ENCODE data around the gene MAPK4. TPM values are rescaled to one million over a fixed set of nuclear protein-coding genes. Genes with fewer than 3 reads are reported as not detected.
A peak's percentile ranks its signal among the peaks of the same experiment; 100 is the strongest.
"Not testable (repeated sequence)": the region's sequence is repeated elsewhere in the genome, so short reads cannot be mapped to it uniquely, and the experiment has no call there.

MAPK4 gene
- total RNA-seq, 1 experiment from 2014 or later, result 4.2 TPM

- no peak for DNase-seq (ENCODE audit: low spot score)
- CTCF ChIA-PET, result interaction anchor here (1.1 kb wide), 1 partner anchor 99 kb away, joined by 4 read pairs; no protein-coding TSS in a partner anchor
Observed at GRCh38 chr18:50545936-50546335, 14.0 kb upstream of the MAPK4 start.

GRCh38 chr18:50548160-50548559 is 11.7 kb upstream of the MAPK4 start:
- H3K36me3 Mint-ChIP-seq, result no peaks in the 10 kb centered on the region
- no peak overlapping the region for H3K27ac Mint-ChIP-seq
- no peak for TF ChIP-seq RORB (CRISPR knock-in tag; IDR thresholded peaks at IDR 0.05)
- 0 out of 2 replicates have a peak, but pooled peaks have one; percentile 28 for TF ChIP-seq GTF2I (CRISPR knock-in tag; conservative IDR thresholded peaks at IDR 0.05)
- H3K4me1 Mint-ChIP-seq, result no peaks in the 10 kb centered on the region
- ChIA-PET CTCF (no interaction called here), POLR2A (no interaction called here)
- ATAC-seq (no peak), DNase-seq (ENCODE audit: low spot score) (no peak)
- no peak overlapping the region for H3K4me3 Mint-ChIP-seq
- H3K27me3 Mint-ChIP-seq (ENCODE audit: low read depth), result peaks cover 7% of the 10 kb centered on the region
- H3K9me3 Mint-ChIP-seq, result peaks cover 8% of the 10 kb centered on the region; the same call in 1 of the 2 replicates

More at GRCh38 chr18:50545936-50546335, 14.0 kb upstream of the MAPK4 start:
- H3K4me1 Mint-ChIP-seq, result no peaks in the 10 kb centered on the region
- no peaks in the 10 kb centered on the region; the same call in 1 of the 2 replicates for H3K27me3 Mint-ChIP-seq (ENCODE audit: low read depth)
- H3K27ac Mint-ChIP-seq, result no peak overlapping the region
- POLR2A ChIA-PET, result no interaction called here
- no peak overlapping the region for H3K4me3 Mint-ChIP-seq
- H3K9me3 Mint-ChIP-seq, result peaks cover 8% of the 10 kb centered on the region; the same call in 1 of the 2 replicates
- H3K36me3 Mint-ChIP-seq, result no peaks in the 10 kb centered on the region
- peak; percentile 22; the same call in 1 of the 2 replicates for ATAC-seq
- no peak for TF ChIP-seq USF2 (CRISPR knock-in tag; IDR thresholded peaks at IDR 0.05)
- TF ChIP-seq PRDM15 (CRISPR knock-in tag; IDR thresholded peaks at IDR 0.05), result no peak
- no peak for TF ChIP-seq FOXJ3 (CRISPR knock-in tag; IDR thresholded peaks at IDR 0.05; ENCODE audit: borderline replicate concordance)
- TF ChIP-seq ZMAT4 (CRISPR knock-in tag; IDR thresholded peaks at IDR 0.05), result no peak
- no peak for TF ChIP-seq MLX (CRISPR knock-in tag; IDR thresholded peaks at IDR 0.05)
- no peak for TF ChIP-seq KAT7 (CRISPR knock-in tag; IDR thresholded peaks at IDR 0.05; ENCODE audit: borderline replicate concordance)
- no peak for TF ChIP-seq ATF6 (CRISPR knock-in tag; IDR thresholded peaks at IDR 0.05)
- no peak for TF ChIP-seq EMX1 (CRISPR knock-in tag; IDR thresholded peaks at IDR 0.05)
- TF ChIP-seq GRHL2 (CRISPR knock-in tag; IDR thresholded peaks at IDR 0.05; ENCODE audit: insufficient replicate concordance, severe bottlenecking), result no peak
- TF ChIP-seq HMGA2 (CRISPR knock-in tag; IDR thresholded peaks at IDR 0.05), result no peak

- DNase-seq (ENCODE audit: low spot score); H3K4me3 Mint-ChIP-seq; H3K27ac Mint-ChIP-seq; ATAC-seq; H3K4me1 Mint-ChIP-seq; CTCF ChIA-PET; H3K36me3 Mint-ChIP-seq: not testable (repeated sequence)
- Mint-ChIP-seq H3K27me3 (ENCODE audit: low read depth) (peaks cover 37% of the 10 kb centered on the region), H3K9me3 (peaks cover 28% of the 10 kb centered on the region)
- POLR2A ChIA-PET, result interaction anchor here (0.7 kb wide), 1 partner anchor 233 kb away, joined by 5 read pairs; no protein-coding TSS in a partner anchor
Observed at GRCh38 chr18:50551651-50552050, 8.2 kb upstream of the MAPK4 start.
